ENCODE measurements around the gene TNC. TPM values are rescaled to one million over a fixed set of nuclear protein-coding genes. Genes with fewer than 3 reads are reported as not detected.
A peak's percentile ranks its signal among the peaks of the same experiment; 100 is the strongest.

TNC gene
- total RNA-seq, 1 donor from 2014 or later, result 21.5 TPM

- Mint-ChIP-seq H3K4me3 (no peak overlapping the region), H3K36me3 (no peaks in the 10 kb centered on the region), H3K27ac (peak overlapping the region; percentile 56), H3K27me3 (ENCODE audit: low read depth) (no peaks in the 10 kb centered on the region), H3K9me3 (no peaks in the 10 kb centered on the region), H3K4me1 (peaks cover 37% of the 10 kb centered on the region)
- no peak for DNase-seq (ENCODE audit: low spot score in 2 of 2, unreplicated experiment in 2 of 2)
- TF ChIP-seq CTCF (IDR thresholded peaks at IDR 0.05; ENCODE audit: unreplicated experiment), result no peak
Measured at GRCh38 chr9:115022760-115023434, 95.1 kb downstream of the TNC start.

GRCh38 chr9:115018547-115019435, 99.2 kb downstream of the TNC start:
- peaks cover 26% of the 10 kb centered on the region for H3K4me1 Mint-ChIP-seq
- H3K27ac Mint-ChIP-seq, result peak overlapping the region; percentile 63
- TF ChIP-seq CTCF (IDR thresholded peaks at IDR 0.05; ENCODE audit: unreplicated experiment), result no peak
- no peak overlapping the region for H3K4me3 Mint-ChIP-seq
- H3K36me3 Mint-ChIP-seq, result no peaks in the 10 kb centered on the region
- no peak for DNase-seq (ENCODE audit: low spot score in 2 of 2, unreplicated experiment in 2 of 2)
- no peaks in the 10 kb centered on the region for H3K9me3 Mint-ChIP-seq
- no peaks in the 10 kb centered on the region for H3K27me3 Mint-ChIP-seq (ENCODE audit: low read depth)

DNA sequence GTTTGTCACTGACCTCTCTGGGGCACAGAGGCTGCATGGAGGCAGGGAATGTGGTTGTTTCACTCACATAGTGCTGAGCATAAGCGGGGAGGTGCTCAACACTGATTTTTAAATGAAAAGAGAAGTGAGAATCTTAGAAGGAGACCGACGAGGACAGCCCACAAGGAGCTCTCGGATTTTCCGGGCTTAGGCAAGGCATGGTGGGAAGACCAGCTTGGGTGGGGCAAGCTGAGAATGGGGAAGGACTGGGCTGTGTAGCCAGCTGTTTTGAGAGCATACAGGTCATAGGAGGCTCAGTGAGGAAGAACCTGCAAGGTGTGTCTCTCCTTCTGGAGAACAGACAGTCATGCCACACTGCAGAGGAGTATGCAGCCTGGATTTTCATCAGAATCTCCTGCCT, 101.6 kb downstream of the TNC start:
- Mint-ChIP-seq H3K27me3 (ENCODE audit: low read depth) (no peaks in the 10 kb centered on the region), H3K4me3 (no peak overlapping the region), H3K27ac (no peak overlapping the region), H3K4me1 (peaks cover 16% of the 10 kb centered on the region), H3K36me3 (no peaks in the 10 kb centered on the region), H3K9me3 (no peaks in the 10 kb centered on the region)
- no peak for TF ChIP-seq CTCF (IDR thresholded peaks at IDR 0.05; ENCODE audit: unreplicated experiment)
- no peak for DNase-seq (ENCODE audit: low spot score in 2 of 2, unreplicated experiment in 2 of 2)

DNA sequence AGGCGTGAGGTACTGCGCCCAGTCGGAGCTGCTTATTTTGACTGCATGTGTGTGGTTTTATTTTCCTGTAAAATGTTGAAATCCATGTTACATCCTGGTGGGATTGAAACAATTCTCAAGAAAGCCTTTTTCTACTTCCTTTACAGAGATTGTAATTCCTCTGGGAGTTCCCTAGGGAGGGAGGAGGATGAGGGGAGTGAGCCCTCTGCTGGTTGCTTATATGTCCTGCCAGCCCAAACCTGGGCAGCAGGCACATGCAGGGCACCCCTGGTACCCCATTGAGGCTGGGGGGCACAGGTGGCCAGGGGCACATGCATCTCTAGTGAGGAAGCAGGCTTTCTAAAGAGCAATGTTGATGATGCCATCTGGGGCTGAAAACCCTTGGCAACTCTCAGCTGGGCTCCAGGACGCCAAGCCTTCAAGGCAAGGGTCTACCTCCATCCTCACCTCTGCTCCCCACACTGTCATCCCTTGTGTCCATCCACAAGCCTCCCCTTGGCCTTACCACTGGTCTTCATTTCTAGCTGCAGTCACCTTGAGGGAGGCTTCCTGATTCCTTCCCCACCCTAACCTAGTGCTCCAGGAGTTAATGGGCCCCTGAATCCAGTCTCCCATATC, 102.8 kb downstream of the TNC start:
- peak in 1 of 2 experiments; percentile 42 for DNase-seq (ENCODE audit: low spot score in 2 of 2, unreplicated experiment in 2 of 2)
- Mint-ChIP-seq H3K4me3 (no peak overlapping the region), H3K27ac (no peak overlapping the region), H3K36me3 (no peaks in the 10 kb centered on the region), H3K9me3 (no peaks in the 10 kb centered on the region), H3K27me3 (ENCODE audit: low read depth) (no peaks in the 10 kb centered on the region), H3K4me1 (peaks cover 19% of the 10 kb centered on the region)
- TF ChIP-seq CTCF (IDR thresholded peaks at IDR 0.05; ENCODE audit: unreplicated experiment), result peak; percentile 37

DNA sequence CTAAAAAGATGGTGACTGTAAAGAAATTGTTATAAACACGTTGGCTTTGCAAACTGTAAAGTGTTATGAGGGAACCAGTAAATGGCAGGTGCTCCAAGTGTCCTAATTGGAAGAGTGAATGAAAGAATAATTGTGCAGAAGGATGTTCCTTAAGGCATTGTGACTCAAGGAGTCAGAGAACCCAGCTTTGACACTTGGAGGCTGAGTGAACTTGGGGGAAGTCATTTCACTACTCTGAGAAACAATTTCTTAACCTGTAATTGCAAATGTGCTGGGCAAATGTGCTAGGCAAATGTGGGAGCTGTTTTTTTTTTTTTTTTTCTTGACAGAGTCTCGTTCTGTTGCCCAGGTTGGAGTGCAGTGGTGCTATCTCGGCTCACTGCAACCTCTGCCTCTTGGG, 103.5 kb downstream of the TNC start:
- H3K4me1 Mint-ChIP-seq, result peaks cover 23% of the 10 kb centered on the region
- H3K27ac Mint-ChIP-seq, result no peak overlapping the region
- no peak for TF ChIP-seq CTCF (IDR thresholded peaks at IDR 0.05; ENCODE audit: unreplicated experiment)
- no peaks in the 10 kb centered on the region for H3K9me3 Mint-ChIP-seq
- no peak overlapping the region for H3K4me3 Mint-ChIP-seq
- H3K36me3 Mint-ChIP-seq, result no peaks in the 10 kb centered on the region
- H3K27me3 Mint-ChIP-seq (ENCODE audit: low read depth), result no peaks in the 10 kb centered on the region
- DNase-seq (ENCODE audit: low spot score in 2 of 2, unreplicated experiment in 2 of 2), result no peak
